Germinal center (tissue), 1 donor: Measurements from ENCODE around the gene UBAC1.

Experiments
- DNase-seq: peaks from one replicate; pipeline ENCODE4 v3.0.0; 2012; ENCODE audit warnings: mixed read lengths, low spot score

UBAC1 gene

DNA sequence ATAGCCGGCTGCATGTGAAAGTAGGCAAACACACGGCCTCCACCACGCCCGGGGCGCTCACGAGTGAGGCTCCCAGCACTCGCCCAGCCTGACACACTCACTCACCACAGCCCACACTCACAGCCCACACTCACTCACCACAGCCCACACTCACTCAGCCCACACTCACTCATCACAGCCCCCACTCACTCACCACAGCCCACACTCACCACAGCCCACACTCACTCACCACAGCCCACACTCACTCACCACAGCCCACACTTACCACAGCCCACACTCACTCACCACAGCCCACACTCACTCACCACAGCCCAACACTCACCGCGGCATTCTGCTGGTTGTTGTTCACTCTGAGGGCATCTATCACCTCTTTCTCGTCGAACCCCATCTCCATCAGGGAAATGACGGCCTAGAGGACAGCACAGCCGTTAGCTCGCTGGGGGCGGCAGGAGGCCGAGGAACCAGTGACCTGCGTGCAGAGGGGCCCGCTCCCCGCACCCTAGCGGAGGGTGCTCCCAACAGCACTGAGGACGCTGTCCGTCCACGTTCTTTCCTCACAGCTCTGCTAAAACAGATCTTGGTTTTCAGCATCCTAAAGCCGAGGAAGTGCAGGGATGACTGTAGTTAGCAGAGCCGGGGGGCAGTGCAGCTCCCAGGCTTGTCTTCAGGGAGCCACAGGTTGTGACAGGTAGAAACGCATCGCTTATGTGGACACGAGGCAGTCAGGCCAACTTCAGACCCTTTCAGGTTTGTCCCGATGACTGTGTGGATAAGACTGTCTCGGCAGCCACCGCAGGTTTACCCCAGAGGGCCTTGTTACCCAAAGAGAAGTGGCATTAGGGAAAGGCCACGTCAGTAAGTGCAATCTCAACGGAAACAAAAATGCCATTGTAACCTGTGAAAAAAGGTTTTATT is 21.6 kb downstream of the UBAC1 start:
- no peak for DNase-seq

DNA sequence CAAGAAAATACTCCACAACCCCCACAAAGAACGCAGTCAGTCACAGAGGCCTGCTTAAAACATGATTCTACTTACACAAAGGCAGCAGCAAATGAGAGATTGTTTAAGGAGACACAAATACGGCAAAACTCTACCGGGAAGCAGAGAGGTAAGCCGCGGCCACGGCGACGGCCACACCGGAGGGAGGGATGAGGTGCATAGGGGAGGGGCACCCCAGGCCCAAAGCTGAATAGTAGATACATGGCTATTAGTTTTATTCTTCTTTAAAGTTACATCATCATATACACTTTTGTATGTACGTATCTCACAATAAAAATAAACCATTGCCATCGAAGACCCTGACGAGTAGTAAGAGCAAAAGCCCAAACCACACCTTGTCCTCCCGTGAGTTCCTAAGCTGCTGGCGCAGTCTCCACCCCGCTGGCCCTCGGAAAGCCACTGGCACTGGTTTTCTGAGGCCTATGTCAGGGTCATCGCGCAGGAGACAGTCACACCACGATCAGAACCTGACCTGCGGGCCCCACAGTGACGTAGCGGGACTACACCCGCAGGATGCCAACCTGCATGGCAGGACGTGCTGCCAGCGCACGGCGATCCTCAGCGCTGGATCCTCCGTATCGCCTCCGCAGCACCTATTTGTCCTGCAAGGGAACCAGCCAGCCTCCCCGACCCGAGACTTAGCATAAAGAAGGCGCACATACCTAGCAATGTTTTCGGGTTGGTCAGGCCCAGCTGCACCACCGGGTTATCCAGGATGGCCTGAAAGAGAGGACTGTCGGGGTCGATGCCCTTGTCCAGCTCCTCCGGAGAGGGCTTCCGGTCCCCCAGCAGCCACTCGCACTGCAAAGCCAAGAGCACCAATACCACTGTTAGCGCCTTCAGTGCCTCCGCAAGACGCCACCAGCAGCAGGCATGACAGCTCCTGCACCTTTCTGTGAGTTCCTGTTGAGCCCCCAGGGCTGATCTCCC is 23.4 kb downstream of the UBAC1 start:
- no peak for DNase-seq

DNA sequence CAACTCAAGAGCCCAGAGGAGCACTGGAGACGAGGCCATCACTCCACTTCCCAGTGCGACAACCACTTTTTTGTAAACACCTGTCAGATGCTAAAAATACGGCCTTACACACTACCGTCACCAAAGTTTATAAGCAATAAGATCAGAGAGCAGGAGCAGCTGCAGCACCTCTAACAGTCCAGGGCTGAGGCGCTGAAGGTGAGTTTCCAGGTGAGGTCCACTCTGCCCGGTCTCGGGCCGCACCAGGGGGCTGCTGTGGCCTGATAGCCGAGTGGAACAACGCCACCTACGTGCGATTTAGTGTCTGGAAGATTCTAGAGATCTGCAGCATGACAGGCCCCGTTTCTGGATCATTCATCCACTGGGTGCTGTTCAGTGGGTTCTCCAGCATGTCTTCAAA is 28.1 kb downstream of the UBAC1 start:
- no peak for DNase-seq

DNA sequence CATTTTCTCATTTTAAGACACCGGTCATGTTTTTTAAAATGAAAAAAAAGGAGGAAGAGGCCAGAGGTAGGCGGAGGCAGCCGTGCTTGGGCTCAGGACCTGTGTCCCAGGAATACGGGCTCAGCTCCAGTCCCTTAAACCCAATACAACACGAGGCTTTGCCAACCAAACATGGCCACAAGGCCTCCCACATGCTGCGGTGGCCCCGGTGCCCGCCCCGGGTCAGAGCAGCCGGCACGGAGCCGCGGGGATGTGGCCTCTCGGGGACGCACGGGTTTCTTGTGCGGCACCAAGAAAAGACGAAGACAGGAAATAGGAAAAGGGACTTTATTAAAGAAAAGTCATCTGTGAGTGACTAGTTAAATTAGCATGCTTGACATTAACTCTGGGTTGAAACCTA is 28.5 kb downstream of the UBAC1 start:
- no peak for DNase-seq

DNA sequence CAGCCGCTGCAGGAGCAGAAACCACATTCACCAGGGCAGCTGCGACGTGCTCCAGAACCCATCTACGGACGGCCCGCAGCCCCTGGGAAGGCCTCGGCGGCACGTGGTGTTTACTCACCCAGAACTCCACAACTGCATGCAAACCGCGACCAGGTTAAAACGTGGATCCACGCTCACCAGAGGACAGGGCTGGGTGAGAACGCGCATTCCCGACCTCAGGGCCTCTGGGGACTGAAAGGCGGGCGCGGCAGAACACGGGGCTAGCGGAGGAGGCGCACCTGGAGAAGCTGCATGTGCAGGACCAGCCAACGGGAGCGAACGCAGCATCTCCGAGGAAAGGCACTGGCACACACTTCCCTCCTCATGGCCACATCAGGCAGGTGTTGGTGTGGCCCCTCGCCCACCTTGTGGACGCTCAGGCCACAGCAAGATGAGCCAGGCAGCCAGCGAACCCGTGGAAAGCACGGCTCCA is 29.8 kb downstream of the UBAC1 start:
- DNase-seq = no peak

DNA sequence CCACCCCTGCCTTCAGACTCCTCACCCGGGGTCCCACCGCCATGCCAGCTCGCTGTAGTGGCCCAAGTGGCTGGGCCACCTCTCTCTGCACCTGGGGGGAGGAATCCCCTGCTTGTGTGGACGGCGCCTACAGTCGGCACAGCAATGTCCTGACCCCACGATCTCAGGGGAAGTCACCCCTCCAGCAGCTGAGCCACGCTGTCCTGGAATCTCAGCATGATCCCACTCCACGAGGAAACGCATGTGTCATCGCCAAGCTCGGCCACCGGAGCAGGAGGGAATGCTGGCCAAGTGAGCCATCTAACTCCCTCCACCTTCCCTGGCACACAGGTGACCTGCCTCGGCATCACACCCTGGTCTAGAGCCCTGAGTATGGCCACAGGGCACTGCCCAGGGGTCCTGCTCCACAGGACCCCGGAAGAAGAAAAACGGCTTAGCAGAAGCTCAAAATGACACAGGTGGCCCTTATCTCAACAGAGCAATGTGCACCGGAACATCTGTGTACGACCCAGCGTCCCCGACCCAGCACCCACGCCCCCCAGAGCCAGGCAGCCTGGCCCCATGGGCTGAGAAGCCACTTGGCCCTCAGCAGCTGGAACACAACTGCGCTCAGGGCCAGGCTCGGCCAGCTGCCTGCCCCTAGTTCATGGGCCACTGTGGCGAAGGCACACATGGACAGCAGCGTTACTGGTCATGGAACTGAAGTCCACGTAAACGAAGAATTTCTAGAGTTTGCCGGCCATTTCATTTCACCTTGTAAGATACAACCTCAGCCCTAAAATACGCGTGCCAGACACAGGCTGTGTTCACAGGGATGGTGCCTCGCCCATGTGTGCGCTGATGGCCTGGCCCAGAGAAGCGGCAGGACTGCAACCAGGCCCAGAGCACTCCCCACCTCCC is 30.5 kb downstream of the UBAC1 start:
- no peak for DNase-seq

DNA sequence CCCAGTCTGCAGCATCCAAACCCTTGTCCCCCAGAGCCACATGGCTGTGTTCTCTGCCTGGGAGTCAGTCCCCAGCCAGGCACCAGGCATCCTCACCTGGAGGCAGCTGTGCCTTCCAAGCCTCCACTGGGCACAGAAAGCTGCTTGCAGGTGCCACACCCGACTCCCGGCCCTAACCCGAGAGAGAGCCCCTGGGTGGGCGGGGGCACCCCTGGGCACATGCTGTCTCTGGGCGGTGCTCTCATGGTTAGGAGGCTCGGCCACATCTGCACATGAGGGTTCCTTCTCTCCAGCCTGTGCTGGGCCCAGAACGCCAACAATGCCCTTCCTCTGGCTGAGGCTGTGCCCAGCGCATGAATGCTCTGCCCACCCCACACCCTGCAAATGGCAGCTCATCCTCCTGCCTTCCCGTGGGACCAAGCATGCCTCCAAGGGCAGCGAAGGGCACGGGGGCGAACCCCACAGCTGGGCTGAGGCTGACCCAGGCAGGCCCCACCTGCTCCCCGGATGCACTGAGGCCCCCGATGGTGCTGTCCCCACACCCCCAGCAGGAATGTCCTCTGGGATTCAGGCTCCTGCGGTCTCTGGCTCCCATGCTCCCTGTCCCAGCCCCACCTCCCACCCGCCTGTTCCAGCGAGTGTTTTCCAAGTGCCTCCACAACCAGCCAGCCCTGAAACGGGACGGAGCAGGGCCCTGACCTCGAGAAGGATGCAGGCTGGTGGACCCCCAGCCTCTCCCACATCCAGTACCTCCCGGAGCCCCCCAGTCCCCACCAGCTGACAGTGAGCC is 31.3 kb downstream of the UBAC1 start:
- no peak for DNase-seq

DNA sequence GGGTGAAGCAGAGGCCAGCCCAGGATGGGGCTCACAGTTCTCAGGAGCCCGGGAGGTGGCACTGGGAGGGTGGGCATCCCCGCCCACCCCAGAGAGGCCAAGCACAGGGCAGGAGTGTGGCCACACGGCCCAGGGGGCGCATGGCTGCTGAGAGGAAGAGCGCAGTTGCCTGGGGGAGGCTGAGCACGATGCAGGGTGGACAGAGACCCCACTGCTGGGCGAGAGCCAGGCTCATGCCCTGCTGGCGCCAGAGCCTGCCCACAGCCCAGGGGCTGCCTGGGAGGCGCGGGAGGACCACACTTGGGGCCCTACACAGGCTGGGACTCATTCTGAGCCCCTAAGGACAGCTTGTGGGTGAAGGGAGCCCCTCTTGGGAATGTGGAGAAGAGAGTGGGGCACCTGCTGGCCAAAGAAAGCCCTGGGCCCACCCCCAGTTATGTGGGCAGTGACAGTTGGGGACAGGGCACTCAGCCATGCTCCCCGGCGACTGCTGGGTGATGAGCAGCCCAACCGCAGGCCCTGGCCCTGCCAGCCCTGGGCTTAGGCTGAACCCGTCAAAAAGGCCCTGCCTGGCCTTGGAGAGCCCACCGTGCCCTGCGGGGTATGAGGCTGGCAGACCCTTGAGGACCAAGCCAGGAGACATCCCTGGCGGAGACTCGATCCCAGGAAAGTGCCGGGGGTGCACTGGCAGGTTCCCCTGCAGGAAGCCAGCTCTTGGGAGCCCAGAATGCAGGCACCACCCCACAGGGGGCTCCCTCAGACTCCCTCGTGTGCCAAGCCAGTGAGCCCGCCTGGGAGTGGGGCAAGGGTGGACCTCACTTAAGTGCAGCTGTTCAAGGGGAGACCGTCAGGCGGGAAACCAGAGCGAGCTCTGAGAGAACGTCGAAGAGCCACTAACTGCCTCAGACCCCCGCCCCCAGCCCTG is 32.2 kb downstream of the UBAC1 start:
- DNase-seq = no peak

DNA sequence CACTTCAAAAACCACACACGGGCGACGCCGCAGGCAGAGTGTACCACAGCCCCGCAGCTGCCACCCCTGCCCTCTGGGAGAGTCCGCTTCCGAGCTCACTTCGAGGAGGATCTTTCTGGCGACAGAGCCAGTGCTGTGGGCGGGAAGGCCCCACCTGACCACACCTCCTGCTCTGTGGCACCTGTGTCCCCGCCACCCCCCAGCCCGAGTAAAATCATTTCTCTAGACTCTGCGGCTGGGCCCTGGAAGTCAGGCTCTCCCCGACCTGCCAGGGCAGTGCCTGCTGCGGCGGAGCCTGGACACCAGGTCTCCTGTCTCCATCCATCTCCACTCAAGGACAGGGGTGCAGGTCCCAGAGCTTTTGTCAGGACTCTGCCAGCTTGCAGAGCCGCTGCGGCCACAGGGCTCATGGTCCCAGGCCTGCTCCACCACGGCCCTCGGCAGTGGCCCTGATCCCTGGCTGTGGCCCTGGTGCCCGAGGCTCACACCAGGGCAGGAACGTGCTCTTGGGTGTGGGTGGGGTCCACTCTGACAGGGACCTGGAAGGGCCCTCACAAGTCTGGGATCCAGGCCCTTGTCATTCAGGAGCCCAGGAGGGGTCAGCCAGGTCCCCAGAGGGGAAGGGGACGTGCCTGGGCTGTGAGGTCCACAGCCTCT is 33.0 kb downstream of the UBAC1 start:
- no peak for DNase-seq

DNA sequence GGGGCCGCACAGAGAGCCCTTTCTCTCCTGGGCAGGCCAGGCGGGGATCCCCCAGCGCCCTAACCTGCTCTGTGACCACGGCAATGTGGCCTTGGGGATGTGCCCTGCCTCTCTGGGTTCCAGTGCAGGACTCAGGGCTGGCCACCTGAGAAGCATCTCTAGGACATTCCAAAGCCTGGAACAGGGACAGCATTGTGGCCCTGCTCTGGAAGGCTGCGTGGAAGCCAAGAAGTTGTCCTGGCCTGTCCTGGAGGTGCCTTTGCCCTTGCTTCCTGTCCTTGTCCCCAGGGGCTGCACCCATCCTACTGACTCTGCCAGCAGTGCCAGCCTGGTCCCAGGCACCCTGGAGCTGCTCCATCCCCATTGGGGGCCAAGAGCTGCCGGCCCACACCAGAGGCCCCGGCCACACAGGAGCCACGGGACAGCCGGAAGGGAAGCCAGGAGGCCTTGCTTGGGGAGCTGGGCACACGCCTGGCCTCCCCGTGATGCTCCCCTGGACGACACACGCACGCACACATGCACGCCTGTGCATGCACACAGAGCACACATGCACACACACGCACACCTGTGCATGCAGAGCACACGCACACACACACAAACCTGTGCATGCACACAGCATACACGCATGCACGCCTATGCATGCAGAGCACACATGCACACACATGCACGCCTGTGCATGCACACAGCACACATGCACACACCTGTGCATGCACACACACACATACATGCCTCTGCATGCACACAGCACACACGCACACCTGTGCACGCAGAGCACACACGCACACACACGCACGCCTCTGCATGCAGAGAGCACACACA is 33.8 kb downstream of the UBAC1 start:
- no peak for DNase-seq

DNA sequence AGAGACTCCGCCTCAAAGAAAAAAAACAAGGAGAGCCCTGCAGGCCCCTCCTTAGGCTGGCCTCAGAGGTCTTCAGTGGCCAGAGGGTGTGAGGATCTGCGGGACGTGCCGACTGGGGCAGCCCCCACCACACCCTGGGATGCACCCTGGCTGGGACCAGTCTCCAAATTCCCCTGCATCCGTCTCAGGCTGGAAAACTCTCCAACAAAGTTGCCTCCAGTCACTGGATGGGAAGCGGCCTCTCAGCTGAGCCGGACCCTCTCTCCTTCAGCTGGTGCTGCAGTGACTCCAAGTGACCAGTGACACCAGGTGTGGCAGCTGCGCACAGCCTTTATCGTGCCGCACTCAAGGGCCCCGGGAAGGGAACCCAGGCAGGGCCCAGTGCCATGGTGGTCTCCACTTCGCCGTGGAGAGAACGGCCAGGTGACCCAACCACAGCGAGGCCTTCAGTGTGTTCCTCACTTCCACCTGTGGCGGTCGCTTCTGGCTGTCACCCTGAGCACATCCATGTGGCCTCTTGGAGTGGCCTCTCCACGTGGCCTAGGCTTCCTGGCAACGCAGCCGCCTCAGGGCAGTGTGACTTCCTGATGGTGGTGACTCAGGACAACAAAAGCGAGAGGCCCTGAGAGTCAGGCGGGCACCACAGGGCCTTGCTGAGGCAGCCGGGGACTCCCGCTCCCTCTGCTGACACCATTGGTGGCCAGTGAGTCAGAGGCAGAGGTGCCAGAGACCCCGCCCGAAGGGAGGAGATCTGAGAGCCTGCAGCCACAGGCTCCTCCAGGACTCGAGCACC is 34.6 kb downstream of the UBAC1 start:
- DNase-seq = no peak

DNA sequence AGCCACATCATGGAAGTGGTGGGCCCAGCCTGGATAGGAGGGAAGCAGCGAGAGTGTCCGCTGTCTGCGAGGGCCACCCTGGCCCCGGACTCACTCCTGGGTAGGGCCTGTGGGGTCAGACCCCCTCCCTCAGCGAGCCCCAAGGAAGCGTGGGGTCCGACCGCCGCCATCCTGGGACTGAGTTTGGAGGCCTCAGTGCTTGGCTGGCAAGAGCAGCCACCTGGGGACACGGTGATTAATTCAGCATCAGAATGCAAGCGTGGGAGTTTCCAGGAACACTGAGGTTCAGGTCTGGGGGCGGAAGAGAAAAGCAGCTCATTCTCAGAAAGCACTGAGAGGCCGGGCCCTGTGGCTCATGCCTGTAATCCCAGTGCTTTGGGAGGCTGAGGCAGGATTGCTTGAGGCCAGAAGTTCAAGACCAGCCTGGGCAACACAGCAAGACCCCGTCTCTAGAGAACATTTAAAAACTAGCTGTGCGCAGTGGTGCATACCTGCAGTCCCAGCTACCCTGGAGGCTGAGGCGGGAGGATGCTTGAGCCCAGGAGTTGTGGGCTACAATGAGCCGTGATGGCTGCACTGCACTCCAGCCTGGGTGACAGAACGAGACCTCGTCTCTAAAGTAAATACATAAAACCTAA is 35.6 kb downstream of the UBAC1 start:
- no peak for DNase-seq

DNA sequence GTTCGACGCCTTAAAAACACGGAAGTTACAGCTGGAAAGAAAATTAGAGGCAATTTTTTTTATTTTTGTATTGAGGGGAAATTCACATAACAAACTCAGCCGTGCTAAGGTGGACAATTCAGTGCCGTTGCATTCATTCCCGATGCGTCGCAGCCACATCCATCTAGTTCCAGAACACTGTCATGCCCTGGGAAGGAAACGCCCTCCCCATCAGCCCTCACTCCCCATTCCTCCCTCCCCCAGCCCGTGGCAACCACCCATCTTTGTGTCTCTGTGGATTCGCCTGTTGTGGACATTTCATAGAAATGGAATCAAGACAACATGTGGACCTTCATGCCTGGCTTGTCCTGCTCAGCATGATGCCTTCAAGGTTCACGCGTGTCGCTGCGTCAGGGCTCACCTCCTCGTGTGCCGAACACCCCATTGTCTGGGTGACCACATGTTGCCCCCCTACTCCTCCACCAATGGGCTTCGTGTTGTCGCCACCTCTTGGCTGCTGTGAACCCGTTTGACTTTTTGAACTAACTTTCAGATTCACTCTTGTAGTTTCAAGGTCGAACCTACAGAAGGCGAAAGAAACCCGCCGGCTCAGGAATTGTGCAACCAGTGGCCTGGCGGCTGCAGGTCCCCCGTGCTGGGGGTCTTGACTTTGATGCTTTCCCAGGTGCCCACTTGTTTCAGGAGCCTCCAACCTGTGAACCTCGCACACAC is 36.4 kb downstream of the UBAC1 start:
- no peak for DNase-seq

DNA sequence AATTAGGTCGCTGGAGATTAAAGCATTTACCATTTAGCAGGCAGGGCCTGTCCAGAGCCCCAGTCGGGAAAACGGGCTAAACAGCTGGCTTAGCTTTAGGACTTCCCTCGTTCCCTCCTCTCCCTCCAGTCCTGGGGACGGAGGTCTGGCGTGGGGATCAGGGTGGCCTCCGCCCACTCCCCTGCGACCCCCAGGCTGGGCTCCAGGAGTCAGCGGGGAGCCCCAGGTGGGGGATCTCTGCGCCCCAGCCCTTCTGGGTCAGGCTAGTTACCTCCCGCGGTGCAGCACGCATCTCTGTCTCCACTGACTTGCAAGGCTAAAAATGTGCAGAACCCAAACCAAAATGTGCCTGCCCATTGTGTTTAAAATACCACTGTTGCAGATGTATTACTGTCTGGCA is 37.7 kb downstream of the UBAC1 start:
- DNase-seq = no peak

DNA sequence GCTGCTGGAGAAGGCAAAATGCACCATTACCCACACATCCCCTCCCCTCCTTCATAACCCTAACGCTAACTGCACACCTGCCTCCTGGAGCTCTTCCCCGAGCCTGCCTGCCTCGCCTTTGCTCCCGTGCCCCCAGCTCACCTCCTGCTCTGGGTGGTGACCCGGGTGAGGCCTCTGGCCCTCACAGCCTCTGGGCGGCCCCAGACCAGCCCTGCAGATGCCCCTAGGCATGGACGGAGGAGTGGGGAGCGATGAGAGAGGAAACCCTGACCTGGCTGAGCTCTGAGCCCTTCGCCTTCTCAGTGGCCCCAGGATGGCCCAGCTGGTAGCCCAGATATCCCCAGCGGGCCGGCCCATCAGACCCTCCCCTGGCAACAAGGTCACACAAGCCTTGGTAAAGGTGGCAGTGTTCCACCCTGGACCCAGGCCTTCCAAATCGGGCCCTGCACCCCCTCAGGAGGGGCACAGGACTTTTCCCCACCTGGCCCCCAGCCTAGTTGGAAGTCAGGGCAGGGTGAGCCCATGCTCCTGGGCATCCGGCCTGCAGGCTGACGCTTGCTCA is 39.3 kb downstream of the UBAC1 start:
- DNase-seq = no peak

DNA sequence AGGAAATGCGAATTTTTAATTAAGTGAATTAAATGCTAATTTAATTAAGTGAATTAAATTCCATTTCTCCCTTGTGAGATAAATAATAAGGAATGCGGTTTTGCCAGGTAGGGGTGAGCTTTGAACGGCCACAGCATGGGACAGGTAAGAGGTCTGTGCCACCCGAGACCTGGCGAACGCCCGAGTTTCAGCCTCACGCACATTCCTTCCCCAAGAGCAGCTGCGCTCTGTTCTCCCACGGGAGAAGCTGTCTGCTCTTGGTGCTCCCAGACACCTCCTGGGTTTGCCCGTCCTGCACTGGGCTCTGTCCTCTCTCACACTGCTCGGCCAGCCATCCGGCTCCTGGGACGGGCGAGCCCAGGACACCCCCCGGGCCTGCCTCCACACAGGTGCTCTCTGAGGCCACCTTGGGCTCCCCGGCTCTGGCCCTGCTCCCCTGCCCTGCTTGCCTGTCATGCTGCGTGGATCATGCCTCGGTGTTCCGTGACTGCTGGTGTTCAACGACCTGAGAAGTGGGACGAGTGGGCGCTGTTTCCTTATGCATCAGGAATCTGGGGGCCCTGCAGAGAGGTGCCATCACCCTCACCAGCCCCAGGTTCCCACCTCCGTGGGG is 40.1 kb downstream of the UBAC1 start:
- no peak for DNase-seq
